Hematopoietic multipotent progenitor cell treated with erythropoietin and hydrocortisone succinate and interleukin-3 and kit ligand, for 8 days (in vitro differentiated cells): ENCODE results near the gene HIVEP3.

Source experiments
- DNase-seq: peaks from one replicate; pipeline ENCODE4 v3.0.0-alpha.2; 2015

The HIVEP3 gene

GRCh38 chr1:41779360-41779759 is 139.4 kb downstream of the HIVEP3 start:
- DNase-seq = no peak

DNA sequence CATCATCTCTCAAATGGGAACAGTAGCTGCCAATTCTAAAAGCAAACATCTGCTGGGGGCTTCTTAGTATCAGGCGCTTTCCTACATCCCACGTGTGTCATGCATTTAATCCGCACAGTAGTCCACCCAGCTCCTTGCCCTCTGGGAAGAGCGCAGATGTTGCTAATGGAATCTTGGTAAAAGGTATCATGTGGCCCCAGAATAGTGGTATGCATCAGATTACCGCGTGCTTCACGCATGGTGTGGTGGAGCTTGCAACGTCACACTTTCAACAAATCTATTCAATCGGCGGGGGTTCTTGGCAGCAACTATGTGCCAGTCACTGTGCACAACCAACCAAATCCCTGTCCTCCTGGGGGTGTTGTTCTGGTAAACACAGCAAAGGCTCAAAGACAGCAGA is 141.0 kb downstream of the HIVEP3 start:
- DNase-seq = no peak

DNA sequence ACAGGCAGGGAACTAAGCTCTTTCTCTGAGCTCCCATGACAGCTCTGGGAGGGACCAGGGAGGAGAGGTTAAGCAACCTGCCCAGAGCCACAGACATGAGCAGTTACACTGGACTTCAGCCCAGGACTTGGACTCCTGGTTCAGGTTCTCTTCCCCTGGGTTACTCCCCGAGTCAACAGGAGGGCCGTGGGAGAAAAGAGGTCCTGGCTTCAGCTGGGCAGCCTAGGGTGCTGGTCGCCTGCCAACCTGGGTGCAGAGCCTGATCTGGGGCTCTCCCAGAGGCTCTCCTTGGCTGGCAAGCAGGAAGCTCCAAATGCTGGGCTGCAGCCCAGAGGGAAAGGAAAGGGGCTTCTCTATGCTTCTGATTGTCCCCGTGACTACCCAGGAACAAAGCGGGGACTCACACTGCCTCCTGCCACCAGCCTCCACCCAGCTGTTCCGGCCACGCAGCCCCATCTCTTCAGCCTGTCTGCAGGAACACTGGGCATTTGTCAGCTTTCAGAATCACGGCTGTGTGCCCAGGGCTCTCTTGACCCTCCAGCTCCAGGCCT is 141.8 kb downstream of the HIVEP3 start:
- DNase-seq = no peak

GRCh38 chr1:41775956-41776585 is 142.7 kb downstream of the HIVEP3 start:
- DNase-seq = no peak

GRCh38 chr1:41774471-41774990 is 144.2 kb downstream of the HIVEP3 start:
- no peak for DNase-seq

- DNase-seq = no peak
These were observed 144.9 kb downstream of the HIVEP3 start for GRCh38 chr1:41773842-41774241.

DNA sequence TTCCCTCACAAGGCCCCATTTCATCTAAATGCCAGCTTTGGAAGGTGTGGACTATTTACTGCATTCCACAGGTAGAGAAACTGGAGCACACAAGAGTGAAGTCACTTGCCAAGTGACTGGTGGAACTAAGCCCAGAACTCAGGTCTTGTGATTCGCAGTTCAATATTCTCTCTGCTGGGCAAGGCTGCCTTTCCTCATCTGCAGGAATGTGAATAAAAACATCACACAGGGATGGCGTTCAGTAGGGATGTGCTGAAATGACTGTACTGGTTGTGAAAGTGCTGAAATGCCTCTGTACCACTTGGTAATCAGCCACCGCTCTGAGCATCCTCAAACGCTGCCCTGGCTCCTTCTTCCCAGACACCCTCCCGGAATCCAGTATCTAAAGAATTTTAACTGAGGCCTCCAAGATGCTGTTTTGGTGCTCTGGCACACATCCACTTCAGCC is 145.6 kb downstream of the HIVEP3 start:
- no peak for DNase-seq

- DNase-seq = no peak
These were observed 149.7 kb downstream of the HIVEP3 start for GRCh38 chr1:41769068-41769467.

- DNase-seq = no peak
These were observed 150.1 kb downstream of the HIVEP3 start for GRCh38 chr1:41768583-41768982.

GRCh38 chr1:41767534-41768525 is 150.9 kb downstream of the HIVEP3 start:
- no peak for DNase-seq

GRCh38 chr1:41766546-41766945 is 152.2 kb downstream of the HIVEP3 start:
- no peak for DNase-seq

GRCh38 chr1:41766041-41766440 is 152.7 kb downstream of the HIVEP3 start:
- DNase-seq = no peak

DNA sequence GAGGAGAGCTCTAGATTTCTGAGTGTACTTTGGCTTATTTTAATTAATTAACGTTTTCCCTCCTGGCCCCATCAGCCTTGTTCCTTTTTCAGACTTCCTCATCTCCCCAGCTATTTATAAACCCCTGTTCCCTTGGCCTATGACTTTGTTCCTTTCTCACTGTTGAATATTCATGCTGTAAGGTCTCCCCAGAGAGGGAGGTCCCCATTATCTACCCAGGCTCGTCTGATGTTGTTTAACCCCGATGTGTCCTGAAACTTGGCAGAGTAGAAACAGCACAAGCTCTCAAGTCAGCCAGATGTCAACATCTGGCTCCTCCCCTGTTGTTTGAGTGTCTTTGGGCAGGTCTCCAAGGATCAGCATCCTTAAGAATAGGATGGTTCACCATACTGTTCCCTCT is 153.6 kb downstream of the HIVEP3 start:
- DNase-seq = no peak

GRCh38 chr1:41764656-41765055 is 154.1 kb downstream of the HIVEP3 start:
- no peak for DNase-seq

DNA sequence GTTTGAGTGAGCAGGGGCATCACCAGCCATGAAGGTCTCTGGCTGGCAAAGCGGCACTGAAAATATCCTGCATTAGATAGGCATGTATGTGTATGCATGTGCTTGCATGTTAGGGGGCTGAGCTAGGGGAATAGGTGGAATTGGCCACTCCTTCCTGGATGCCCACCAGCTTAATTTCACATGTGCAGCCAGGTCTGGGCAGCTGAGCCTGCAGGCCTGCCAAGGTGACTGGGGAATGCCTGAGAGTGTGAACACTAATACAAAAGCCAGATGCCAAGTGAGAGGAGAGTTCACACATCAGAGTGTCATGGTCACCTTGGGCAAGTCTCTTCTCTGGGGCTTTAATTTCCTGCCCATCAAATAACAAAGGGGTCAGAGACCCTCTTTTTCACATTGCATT is 155.9 kb downstream of the HIVEP3 start:
- DNase-seq = no peak

DNA sequence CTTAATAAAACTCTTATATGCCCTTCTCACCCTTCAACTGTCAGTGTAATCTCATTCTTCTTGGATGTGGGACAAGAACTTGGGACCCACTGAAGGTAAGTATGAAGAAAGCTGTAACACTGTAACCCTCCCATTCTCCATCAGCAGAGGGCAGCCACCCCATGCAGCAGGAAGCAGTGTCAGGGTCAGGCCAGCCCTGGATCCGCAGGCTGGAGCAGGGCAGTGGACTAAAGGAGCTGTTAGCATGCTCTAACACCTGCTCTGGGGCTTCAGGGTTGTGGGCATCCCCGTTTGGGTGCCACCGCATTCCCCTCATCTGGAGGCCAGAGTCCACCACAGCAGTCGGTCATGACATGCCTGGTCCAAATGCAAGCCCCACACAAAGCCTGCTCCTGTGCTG is 156.5 kb downstream of the HIVEP3 start:
- DNase-seq = no peak

- no peak for DNase-seq
These were observed 159.7 kb downstream of the HIVEP3 start for GRCh38 chr1:41758904-41759548.

DNA sequence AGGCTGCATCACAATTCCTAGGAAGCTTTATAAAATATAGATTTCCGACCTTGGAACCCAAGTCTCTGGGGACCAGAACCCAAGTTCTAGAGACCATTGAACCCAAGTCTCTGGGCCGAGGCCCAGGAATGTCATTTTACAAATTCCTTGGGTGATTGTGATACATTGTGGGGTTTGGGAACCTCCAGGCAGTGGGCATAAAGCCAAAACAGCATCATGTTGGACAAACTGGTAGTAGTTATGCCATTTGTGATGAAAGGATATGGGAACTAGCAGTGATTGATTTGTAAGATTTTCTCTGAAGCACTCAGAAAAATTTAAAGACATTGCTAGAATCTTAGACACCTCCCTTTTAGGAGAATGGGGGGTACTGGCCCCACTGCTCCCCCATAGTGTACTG is 160.2 kb downstream of the HIVEP3 start:
- no peak for DNase-seq

DNA sequence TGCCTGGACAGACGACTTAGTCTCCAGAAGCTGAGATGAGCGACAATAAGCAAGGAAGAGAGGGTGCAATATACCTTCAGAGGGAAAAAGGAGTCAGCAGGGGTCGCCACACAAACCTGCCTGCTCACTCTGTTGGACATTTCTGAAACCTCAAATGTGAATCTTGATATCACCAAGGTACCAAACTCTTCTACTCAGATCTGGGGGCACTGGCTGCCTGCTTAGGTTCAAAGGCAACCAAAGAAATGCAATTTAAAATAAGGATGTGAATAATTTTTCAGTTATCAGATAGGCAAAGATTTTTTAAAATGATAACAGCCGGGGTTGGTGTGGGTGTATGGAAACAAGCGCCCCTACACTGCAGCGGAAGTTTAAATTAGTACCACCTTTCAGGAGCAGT is 164.2 kb downstream of the HIVEP3 start:
- DNase-seq = no peak

DNA sequence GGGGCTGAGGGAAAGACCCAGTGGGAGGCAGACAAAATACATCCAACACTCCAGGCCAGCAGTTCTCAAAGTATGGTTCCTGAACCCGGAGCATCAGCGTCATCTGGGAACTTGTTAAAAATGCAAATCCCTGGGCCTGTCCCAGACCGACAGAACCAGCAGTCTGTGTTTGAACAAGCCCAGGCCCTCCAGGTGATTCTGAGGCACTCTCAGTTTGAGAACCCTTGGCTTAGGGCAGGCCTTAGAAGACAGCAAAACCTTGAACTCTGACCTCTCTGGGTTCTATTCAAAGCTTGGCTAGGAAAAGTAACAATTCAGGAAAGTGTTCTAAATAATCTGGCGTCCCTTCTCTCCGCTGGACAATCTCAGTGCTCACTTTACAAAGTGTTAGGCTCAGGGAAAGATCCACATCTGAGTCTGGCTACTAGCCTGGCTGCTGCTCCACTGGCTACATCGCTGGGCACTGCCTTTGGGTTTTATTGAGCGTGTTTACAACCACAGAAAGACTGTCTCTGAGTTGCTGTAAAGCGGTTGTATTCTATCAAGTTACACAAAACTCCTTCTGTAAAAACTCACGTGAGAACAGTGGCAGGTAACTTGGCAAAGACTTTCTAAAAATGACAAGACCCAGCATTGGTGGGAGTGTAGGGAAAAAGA is 166.1 kb downstream of the HIVEP3 start:
- no peak for DNase-seq

DNA sequence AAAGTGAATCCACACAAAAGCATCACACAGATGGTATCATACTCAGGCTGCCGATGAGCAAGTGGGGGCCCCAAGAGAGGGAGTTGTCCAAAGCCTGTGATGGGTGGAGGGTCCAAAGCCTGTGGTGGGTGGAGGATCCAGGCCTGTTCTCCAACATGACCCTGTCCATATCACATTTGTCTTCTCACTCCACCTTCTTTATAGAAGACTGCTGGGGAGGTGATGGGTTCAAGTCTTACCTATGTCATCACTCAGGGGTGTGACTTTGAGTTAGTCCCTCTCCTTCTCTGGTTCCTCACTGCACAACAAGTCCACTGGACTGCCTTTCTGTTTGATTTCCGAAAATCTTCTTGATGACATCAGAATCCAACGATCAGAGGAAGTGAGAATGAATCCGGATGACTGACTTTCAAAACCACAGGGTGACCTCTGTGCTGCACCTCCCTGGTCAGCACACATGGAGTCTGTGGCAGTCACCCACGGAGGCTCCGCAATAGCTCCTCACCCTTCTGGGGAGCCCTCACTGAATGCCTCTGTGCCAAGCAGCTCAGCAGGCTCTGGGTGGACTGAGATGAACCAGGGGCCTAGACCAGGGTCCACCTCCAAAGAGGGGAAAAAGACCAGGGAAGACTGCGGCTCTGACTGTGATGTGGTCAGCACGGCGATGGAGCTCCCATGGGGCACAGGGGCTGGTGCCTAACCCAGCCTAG is 166.8 kb downstream of the HIVEP3 start:
- no peak for DNase-seq
